Measurements from ENCODE around the gene SRRM3.
A peak's percentile ranks its signal among the peaks of the same experiment; 100 is the strongest.
"Not testable (repeated sequence)": the region's sequence is repeated elsewhere in the genome, so short reads cannot be mapped to it uniquely, and the experiment has no call there.

SRRM3 gene

DNA sequence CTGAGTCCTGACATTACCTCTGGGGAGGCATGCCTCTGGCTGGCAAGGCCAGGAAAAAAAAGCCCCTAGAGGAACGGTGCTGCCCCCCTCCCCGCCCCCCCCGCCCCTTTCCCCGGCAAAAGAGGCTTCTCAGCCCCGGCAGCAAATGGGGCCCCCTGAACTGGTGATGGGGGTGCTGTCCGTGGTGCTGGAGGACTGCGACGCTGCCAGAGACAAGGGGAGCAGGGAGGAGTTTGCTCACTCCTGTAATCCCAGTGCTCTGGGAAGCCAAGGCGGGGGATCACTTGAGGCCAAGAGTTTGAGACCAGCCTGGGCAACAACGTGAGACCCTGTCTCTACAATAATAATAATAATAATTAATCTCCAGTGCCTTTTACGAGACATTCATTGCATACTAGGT, 23.7 kb downstream of the SRRM3 start:
- Mint-ChIP-seq H3K4me1 (ENCODE audit: low read depth in 2 of 2) (no peaks in the 10 kb centered on the region), H3K36me3 (ENCODE audit: insufficient read depth) (no peaks in the 10 kb centered on the region), H3K9me3 (peaks cover 0 to 5% of the 10 kb centered on the region in 2 donors), H3K4me3 (no peak overlapping the region), H3K27ac (no peak overlapping the region), H3K27me3 (peaks cover 48 to 58% of the 10 kb centered on the region in 2 donors)
- ATAC-seq (replicated peaks): no peak
- DNase-seq: peak in 1 of 3 experiments; percentile 6

- Mint-ChIP-seq H3K36me3 (ENCODE audit: insufficient read depth) (no peaks in the 10 kb centered on the region), H3K27ac (no peak overlapping the region), H3K4me1 (ENCODE audit: low read depth in 2 of 2) (no peaks in the 10 kb centered on the region), H3K9me3 (peaks cover 0 to 5% of the 10 kb centered on the region in 2 donors), H3K27me3 (peaks cover 53 to 60% of the 10 kb centered on the region in 2 donors), H3K4me3 (no peak overlapping the region)
- DNase-seq (no peak), ATAC-seq (replicated peaks) (no peak)
Observed at GRCh38 chr7:76225951-76226350, 24.3 kb downstream of the SRRM3 start.

DNA sequence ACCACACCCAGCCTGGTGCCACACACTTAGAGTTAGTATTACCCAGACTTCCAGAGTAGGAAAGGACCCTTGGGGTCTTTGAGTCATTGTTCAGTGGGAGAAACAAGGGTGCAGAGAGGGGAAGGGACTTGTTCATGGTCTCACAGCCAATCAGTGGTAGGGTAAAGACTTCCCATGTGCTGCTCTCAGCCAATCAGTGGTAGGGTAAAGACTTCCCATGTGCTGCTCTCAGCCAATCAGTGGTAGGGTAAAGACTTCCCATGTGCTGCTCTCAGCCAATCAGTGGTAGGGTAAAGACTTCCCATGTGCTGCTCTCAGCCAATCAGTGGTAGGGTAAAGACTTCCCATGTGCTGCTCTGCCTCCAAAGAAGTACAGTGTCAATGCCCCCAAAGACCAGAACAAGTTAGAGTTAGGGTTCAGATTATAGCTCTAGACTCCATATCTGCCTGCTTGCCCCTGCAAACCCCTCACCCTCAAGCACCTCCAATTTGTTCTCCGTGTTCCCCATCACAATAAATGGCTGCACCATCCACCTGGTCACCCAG, 25.3 kb downstream of the SRRM3 start:
- H3K36me3 Mint-ChIP-seq (ENCODE audit: insufficient read depth); H3K27ac Mint-ChIP-seq; ATAC-seq (replicated peaks); H3K4me1 Mint-ChIP-seq (ENCODE audit: low read depth in 2 of 2); H3K9me3 Mint-ChIP-seq; DNase-seq; H3K4me3 Mint-ChIP-seq: not testable (repeated sequence)
- H3K27me3 Mint-ChIP-seq: peaks cover 55 to 60% of the 10 kb centered on the region in 2 donors

DNA sequence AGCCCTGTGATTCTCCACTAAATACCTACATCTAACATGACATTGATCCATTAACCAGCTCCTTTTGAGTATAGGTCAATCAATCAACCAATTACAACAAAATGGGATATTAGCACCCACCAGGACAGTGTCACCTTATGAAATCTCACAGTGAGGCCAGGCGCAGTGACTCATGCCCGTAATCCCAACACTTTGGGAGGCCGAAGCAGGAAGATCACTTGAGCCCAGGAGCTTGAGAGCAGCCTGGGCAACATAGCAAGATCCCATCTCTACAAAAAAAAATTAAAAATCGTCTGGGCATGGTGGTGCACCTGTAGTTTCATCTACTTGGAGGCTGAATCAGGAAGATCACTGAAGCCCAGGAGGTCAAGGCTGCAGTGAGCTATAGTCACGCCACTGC, 28.5 kb downstream of the SRRM3 start:
- peaks cover 2% of the 10 kb centered on the region for H3K36me3 Mint-ChIP-seq (ENCODE audit: insufficient read depth)
- DNase-seq: no peak
- H3K27me3 Mint-ChIP-seq: peaks cover 72 to 77% of the 10 kb centered on the region in 2 donors
- no peak overlapping the region for H3K27ac Mint-ChIP-seq
- H3K9me3 Mint-ChIP-seq: peaks cover 0 to 5% of the 10 kb centered on the region in 2 donors
- H3K4me1 Mint-ChIP-seq (ENCODE audit: low read depth in 2 of 2): no peaks in the 10 kb centered on the region
- ATAC-seq (replicated peaks): no peak
- H3K4me3 Mint-ChIP-seq: no peak overlapping the region

- no peaks in the 10 kb centered on the region for H3K4me1 Mint-ChIP-seq (ENCODE audit: low read depth in 2 of 2)
- no peak overlapping the region for H3K27ac Mint-ChIP-seq
- H3K9me3 Mint-ChIP-seq: peaks cover 0 to 3% of the 10 kb centered on the region in 2 donors
- H3K36me3 Mint-ChIP-seq (ENCODE audit: insufficient read depth): peaks cover 2% of the 10 kb centered on the region
- no peak for DNase-seq
- no peak for ATAC-seq (replicated peaks)
- H3K4me3 Mint-ChIP-seq: no peak overlapping the region
- peaks cover 68 to 73% of the 10 kb centered on the region in 2 donors for H3K27me3 Mint-ChIP-seq
Observed at GRCh38 chr7:76231071-76231470, 29.4 kb downstream of the SRRM3 start.

GRCh38 chr7:76231583-76231982, 29.9 kb downstream of the SRRM3 start:
- Mint-ChIP-seq H3K4me3 (no peak overlapping the region), H3K4me1 (ENCODE audit: low read depth in 2 of 2) (no peaks in the 10 kb centered on the region), H3K27ac (no peak overlapping the region), H3K9me3 (peaks cover 0 to 3% of the 10 kb centered on the region in 2 donors), H3K36me3 (ENCODE audit: insufficient read depth) (peaks cover 2% of the 10 kb centered on the region), H3K27me3 (peaks cover 68 to 75% of the 10 kb centered on the region in 2 donors)
- DNase-seq (no peak), ATAC-seq (replicated peaks) (no peak)

- Mint-ChIP-seq H3K4me3 (no peak overlapping the region), H3K36me3 (ENCODE audit: insufficient read depth) (peaks cover 2% of the 10 kb centered on the region), H3K27ac (no peak overlapping the region), H3K27me3 (peaks cover 64 to 76% of the 10 kb centered on the region in 2 donors), H3K9me3 (no peaks in the 10 kb centered on the region), H3K4me1 (ENCODE audit: low read depth in 2 of 2) (no peaks in the 10 kb centered on the region)
- no peak for ATAC-seq (replicated peaks)
- no peak for DNase-seq
Observed at GRCh38 chr7:76232698-76233097, 31.0 kb downstream of the SRRM3 start.

GRCh38 chr7:76233538-76234281, 32.0 kb downstream of the SRRM3 start:
- H3K36me3 Mint-ChIP-seq (ENCODE audit: insufficient read depth): peaks cover 2% of the 10 kb centered on the region

GRCh38 chr7:76234282-76234584, 32.5 kb downstream of the SRRM3 start:
- Mint-ChIP-seq H3K9me3 (no peaks in the 10 kb centered on the region), H3K27me3 (peaks cover 66 to 88% of the 10 kb centered on the region in 2 donors)

More at GRCh38 chr7:76233538-76234281, 32.0 kb downstream of the SRRM3 start:
- Mint-ChIP-seq H3K27me3 (peaks cover 68 to 85% of the 10 kb centered on the region in 2 donors), H3K4me3 (peak overlapping the region in 1 of 2 donors; percentile 35), H3K27ac (no peak overlapping the region), H3K4me1 (ENCODE audit: low read depth in 2 of 2) (no peaks in the 10 kb centered on the region), H3K9me3 (no peaks in the 10 kb centered on the region)
- ATAC-seq (replicated peaks) (no peak), DNase-seq (no peak)

DNA sequence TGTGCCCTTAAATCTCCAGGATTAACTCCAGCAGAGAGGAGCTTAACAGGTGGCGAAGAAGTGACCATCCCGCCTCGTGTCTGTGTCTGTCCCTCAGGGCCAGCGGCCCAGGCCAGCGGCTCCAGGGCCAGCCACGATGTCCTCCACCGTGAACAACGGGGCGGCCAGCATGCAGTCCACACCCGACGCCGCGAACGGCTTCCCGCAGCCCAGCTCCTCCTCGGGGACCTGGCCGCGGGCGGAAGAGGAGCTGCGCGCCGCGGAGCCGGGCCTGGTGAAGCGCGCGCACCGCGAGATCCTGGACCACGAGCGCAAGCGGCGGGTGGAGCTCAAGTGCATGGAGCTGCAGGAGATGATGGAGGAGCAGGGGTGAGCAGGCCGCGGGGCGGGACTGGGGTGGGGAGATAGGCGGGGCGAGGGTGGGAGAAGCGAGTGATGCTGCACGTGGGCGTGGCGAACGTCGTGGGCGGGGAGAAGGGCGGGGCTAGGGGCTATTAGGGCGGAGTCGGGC, 33.3 kb downstream of the SRRM3 start:
- peak overlapping the region; percentile 53 to 56 for H3K4me3 Mint-ChIP-seq
- ATAC-seq (replicated peaks) (peak; percentile 67), DNase-seq (peak; percentile 25 to 35 (median 25))
- peaks cover 2% of the 10 kb centered on the region for H3K36me3 Mint-ChIP-seq (ENCODE audit: insufficient read depth)
- no peaks in the 10 kb centered on the region for H3K4me1 Mint-ChIP-seq (ENCODE audit: low read depth in 2 of 2)
- H3K27me3 Mint-ChIP-seq: peaks cover 59 to 84% of the 10 kb centered on the region in 2 donors
- H3K27ac Mint-ChIP-seq: no peak overlapping the region
- no peaks in the 10 kb centered on the region for H3K9me3 Mint-ChIP-seq

More at GRCh38 chr7:76234282-76234584, 32.5 kb downstream of the SRRM3 start:
- H3K27ac Mint-ChIP-seq: no peak overlapping the region
- no peaks in the 10 kb centered on the region for H3K4me1 Mint-ChIP-seq (ENCODE audit: low read depth in 2 of 2)
- ATAC-seq (replicated peaks) (no peak), DNase-seq (no peak)
- peak overlapping the region; percentile 53 to 56 for H3K4me3 Mint-ChIP-seq
- peaks cover 2% of the 10 kb centered on the region for H3K36me3 Mint-ChIP-seq (ENCODE audit: insufficient read depth)

GRCh38 chr7:76236224-76236623, 34.5 kb downstream of the SRRM3 start:
- H3K4me3 Mint-ChIP-seq: no peak overlapping the region
- H3K9me3 Mint-ChIP-seq: no peaks in the 10 kb centered on the region
- H3K4me1 Mint-ChIP-seq (ENCODE audit: low read depth in 2 of 2): no peaks in the 10 kb centered on the region
- H3K36me3 Mint-ChIP-seq (ENCODE audit: insufficient read depth): peaks cover 2% of the 10 kb centered on the region
- peaks cover 47 to 71% of the 10 kb centered on the region in 2 donors for H3K27me3 Mint-ChIP-seq
- no peak overlapping the region for H3K27ac Mint-ChIP-seq
- DNase-seq (no peak), ATAC-seq (replicated peaks) (no peak)

DNA sequence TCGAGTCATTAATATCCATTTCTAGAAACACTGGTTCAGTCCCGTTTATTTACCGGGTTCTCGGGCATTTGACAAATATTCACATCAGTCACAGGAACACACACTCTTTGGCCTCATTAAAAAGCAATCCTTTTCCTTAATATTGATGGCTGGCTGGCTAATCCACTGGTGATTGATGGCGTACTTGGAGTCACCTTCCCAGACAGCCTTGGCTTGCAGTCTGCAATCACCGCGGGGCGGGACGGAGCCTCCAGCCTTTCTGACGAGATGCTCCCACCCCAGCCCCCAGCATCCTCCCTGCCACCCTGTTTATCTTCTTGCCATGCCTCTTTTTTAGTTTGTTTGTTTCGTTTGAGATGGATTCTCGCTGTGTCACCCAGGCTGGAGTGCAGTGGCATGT, 36.6 kb downstream of the SRRM3 start:
- Mint-ChIP-seq H3K27ac (no peak overlapping the region), H3K9me3 (no peaks in the 10 kb centered on the region), H3K4me1 (ENCODE audit: low read depth in 2 of 2) (no peaks in the 10 kb centered on the region), H3K27me3 (peaks cover 26 to 69% of the 10 kb centered on the region in 2 donors), H3K4me3 (no peak overlapping the region), H3K36me3 (ENCODE audit: insufficient read depth) (no peaks in the 10 kb centered on the region)
- ATAC-seq (replicated peaks) (no peak), DNase-seq (no peak)

- no peaks in the 10 kb centered on the region for H3K9me3 Mint-ChIP-seq
- DNase-seq: no peak
- no peaks in the 10 kb centered on the region for H3K4me1 Mint-ChIP-seq (ENCODE audit: low read depth in 2 of 2)
- no peak for ATAC-seq (replicated peaks)
- peaks cover 19 to 66% of the 10 kb centered on the region in 2 donors for H3K27me3 Mint-ChIP-seq
- no peaks in the 10 kb centered on the region for H3K36me3 Mint-ChIP-seq (ENCODE audit: insufficient read depth)
- no peak overlapping the region for H3K27ac Mint-ChIP-seq
- no peak overlapping the region for H3K4me3 Mint-ChIP-seq
Observed at GRCh38 chr7:76241141-76241540, 39.4 kb downstream of the SRRM3 start.

GRCh38 chr7:76242517-76243063, 40.9 kb downstream of the SRRM3 start:
- not testable (repeated sequence) for H3K4me3 Mint-ChIP-seq; ATAC-seq (replicated peaks); H3K27ac Mint-ChIP-seq; DNase-seq; H3K4me1 Mint-ChIP-seq (ENCODE audit: low read depth in 2 of 2); H3K36me3 Mint-ChIP-seq (ENCODE audit: insufficient read depth); H3K9me3 Mint-ChIP-seq
- H3K27me3 Mint-ChIP-seq: peaks cover 18 to 64% of the 10 kb centered on the region in 2 donors
